GM06990 (cell line): ENCODE data around the gene FAM118A.

ENCODE experiments used
- DNase-seq: peaks from one replicate; pipeline ENCODE4 v3.0.0-alpha.2; 2011; ENCODE audit not compliant: insufficient read length; ENCODE audit errors: extremely low read depth
- H3K27me3 ChIP-seq: replicated peaks from 2 replicates; pipeline ENCODE4 v1.6.0; 2011; ENCODE audit warnings: low read length; ENCODE audit not compliant: control insufficient read depth, insufficient read depth
- H3K36me3 ChIP-seq: 2 replicates; pipeline ENCODE4 v1.5.1; 2011; ENCODE audit warnings: low read length; ENCODE audit not compliant: control insufficient read depth, insufficient read depth
- H3K4me3 ChIP-seq: replicated peaks from 2 replicates; pipeline ENCODE4 v1.5.1; 2011; ENCODE audit warnings: low read depth, mild to moderate bottlenecking, control low read depth, low read length
- TF ChIP-seq, protein P1 (sequence below): IDR thresholded peaks from 2 replicates; pipeline ENCODE4 v1.5.1; 2011; ENCODE audit warnings: low read length, control low read depth, mild to moderate bottlenecking, inconsistent platforms; ENCODE audit not compliant: insufficient read depth, poor library complexity, severe bottlenecking

FAM118A gene

DNA sequence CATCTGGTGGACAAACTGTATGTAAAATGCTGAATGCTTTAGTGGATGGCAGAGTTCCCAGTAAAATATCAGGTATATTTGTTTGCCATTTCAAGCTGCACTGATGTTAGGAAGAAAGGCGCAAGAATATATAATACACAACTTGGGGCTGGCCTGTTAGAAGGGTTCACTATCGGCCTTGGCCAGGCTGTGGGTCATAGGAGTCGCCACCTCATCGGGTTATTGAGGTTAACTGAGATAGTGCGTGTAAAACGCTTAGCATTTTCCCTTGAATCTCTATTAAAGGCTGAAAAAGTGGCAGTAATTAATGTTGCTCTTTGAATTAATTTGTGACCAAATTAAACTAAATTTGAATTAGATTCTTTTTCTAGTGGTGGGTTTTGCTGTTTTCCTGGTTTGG is 5.1 kb downstream of the FAM118A start:
- no peaks in the 10 kb centered on the region for H3K27me3 ChIP-seq
- no peaks in the 10 kb centered on the region for H3K36me3 ChIP-seq
- TF ChIP-seq, protein P1, sequence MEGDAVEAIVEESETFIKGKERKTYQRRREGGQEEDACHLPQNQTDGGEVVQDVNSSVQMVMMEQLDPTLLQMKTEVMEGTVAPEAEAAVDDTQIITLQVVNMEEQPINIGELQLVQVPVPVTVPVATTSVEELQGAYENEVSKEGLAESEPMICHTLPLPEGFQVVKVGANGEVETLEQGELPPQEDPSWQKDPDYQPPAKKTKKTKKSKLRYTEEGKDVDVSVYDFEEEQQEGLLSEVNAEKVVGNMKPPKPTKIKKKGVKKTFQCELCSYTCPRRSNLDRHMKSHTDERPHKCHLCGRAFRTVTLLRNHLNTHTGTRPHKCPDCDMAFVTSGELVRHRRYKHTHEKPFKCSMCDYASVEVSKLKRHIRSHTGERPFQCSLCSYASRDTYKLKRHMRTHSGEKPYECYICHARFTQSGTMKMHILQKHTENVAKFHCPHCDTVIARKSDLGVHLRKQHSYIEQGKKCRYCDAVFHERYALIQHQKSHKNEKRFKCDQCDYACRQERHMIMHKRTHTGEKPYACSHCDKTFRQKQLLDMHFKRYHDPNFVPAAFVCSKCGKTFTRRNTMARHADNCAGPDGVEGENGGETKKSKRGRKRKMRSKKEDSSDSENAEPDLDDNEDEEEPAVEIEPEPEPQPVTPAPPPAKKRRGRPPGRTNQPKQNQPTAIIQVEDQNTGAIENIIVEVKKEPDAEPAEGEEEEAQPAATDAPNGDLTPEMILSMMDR = no peak
- H3K4me3 ChIP-seq = no peak overlapping the region
- DNase-seq = no peak

DNA sequence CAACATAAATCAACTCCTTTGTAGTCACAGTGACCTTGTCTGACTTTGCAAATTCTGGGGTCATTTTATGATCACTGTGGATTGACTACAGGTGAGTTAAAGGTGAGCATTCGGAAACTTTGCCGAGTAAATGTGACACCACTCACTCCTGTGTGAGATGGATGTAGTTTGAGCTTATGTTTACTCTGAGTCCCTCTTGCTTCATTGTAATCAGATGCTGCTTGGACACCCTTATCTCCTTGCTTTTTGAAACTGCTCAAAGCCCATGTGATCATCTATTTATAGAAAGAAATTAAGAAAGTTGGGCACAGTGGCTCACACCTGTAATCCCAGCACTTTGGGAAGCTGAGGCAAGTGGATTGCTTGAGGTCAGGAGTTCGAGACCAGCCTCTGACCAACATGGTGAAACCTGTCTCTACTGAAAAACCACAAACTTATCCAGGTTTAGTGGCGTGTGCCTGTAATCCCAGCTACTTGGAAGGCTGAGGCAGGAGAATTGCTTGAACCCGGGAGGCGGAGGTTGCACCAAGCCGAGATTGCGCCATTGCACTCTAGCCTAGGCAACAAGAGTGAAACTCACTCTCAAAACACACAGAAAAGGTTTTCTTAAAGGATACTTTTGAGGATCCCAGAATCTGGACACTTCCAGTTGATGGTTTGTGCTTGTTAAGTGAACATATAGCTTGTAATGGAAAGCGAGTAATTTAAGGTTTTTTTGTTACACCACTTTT is 7.2 kb downstream of the FAM118A start:
- no peak for DNase-seq
- Histone ChIP-seq H3K27me3 (no peaks in the 10 kb centered on the region), H3K36me3 (no peaks in the 10 kb centered on the region), H3K4me3 (no peak overlapping the region)
- TF ChIP-seq, protein P1 = no peak

DNA sequence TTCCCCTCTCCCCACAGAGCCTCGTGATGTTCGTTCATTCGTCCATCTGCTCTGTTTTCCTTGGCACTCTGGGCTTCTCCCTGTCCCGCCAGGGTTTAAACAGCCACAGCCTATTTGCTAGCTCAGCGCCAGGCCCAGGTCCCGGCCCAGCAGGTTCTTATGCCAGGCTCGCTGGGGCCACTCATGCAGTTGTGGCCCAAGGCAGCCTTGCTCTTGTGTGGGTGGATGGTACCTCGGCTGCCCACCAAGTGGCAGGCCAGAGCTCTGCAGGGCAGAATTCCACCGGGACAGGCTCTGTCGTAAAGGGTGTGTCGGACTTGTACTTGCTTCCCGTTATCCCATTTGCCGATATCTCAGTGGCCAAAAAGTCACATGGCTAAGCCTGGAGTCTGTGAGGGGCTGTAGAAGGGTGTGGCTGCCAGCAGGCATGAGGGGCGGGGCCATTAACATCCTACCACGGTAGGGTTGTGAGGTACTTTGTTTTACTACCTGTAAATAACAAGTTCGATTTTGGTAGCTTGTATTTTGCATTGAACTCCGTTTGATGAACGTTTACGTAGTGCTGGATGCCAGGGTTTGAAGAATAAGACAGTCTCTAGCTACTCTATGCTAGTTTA is 7.9 kb downstream of the FAM118A start:
- TF ChIP-seq, protein P1 = no peak
- H3K36me3 ChIP-seq = no peaks in the 10 kb centered on the region
- DNase-seq = no peak
- no peaks in the 10 kb centered on the region for H3K27me3 ChIP-seq
- H3K4me3 ChIP-seq = no peak overlapping the region

DNA sequence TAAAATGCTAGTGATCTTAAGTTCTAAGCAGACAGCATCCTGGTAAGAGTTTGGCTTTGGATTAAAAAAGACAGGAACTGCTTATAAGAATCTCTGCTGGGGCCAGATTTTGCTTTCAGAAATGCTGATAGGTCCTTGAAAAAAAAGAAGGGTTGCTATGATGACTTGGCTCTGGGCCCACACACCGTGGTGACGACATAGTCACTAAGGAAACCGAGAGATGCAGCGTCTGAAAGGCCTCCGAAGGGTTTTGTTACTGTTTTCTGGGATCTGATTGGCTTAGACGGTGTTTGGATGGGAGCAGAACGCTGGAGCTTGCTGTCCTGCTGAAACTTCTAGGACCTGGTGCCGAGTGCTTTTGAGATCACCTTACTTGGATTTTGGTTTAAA is 8.4 kb downstream of the FAM118A start:
- peak; percentile 70 for DNase-seq
- Histone ChIP-seq H3K27me3 (no peaks in the 10 kb centered on the region), H3K4me3 (peak overlapping the region; percentile 32), H3K36me3 (no peaks in the 10 kb centered on the region; the same call in 1 of the 2 replicates)
- TF ChIP-seq, protein P1 = no peak

DNA sequence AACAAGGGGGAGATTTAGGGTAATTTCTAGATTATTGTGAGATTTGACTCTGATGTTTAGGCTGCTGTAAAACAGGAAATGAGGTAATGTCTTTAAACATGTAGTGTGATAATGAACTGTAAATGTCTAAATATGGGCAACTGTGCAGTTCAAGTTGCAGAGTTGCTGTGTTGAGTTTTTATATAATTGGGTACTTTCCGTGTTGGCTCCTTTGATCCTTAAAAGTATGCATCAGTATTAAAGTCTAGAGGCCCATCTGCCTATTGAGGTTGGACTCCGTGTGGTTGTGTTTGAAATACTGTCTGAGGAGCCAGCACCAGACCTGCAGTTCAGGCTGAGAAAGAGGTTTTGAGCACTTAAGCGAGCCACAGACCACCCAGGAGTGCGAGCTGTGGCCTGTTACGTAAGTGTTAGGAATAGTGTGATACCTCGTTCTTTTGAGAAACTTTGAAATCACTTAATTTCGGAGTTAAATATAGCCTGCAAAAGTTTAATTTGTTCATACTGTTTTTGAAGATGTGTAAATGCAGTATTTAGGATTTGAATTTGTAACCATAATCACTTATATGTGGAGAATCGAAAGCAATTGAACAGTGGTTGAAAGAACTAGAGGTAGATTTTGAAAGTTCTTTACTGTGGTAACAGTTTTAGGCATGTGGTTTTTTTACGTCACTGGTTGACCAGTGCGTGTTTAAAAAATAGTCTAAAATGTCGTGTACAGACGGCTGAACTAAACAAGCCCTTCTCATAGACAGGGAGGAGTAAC is 9.0 kb downstream of the FAM118A start:
- TF ChIP-seq, protein P1 = no peak
- Histone ChIP-seq H3K36me3 (no peaks in the 10 kb centered on the region; the same call in 1 of the 2 replicates), H3K27me3 (no peaks in the 10 kb centered on the region), H3K4me3 (peak overlapping the region; percentile 32)
- peak; percentile 45 for DNase-seq
